GM23338 (cell line): Measurements from ENCODE around the gene GTSE1. TPM values are rescaled to one million over a fixed set of nuclear protein-coding genes. Genes with fewer than 3 reads are reported as not detected.

Experiments used
- ATAC-seq: fragments of 200-7000 bp; cut with Tn5 transposase; 3 replicates; pipeline ENCODE4 v1.9.1; 2020
- DNase-seq: peaks from one replicate; pipeline ENCODE4 v3.0.0-alpha.2; 2015; ENCODE audit warnings: low spot score
- H2AFZ ChIP-seq: fragments of 200-600 bp; sonication (generic); 2 replicates; pipeline ENCODE4 v1.8.0; 2016; ENCODE audit warnings: antibody characterized with exemption, mild to moderate bottlenecking, moderate library complexity
- H3F3A ChIP-seq: fragments of 200-600 bp; sonication (generic); replicated peaks from 2 replicates; pipeline ENCODE4 v1.8.0; 2017; ENCODE audit warnings: antibody characterized with exemption, mixed run types, low read depth
- H3K27ac ChIP-seq: fragments of 200-600 bp; sonication (generic); 2 replicates; pipeline ENCODE4 v1.6.1; 2016; ENCODE audit warnings: low read depth
- H3K27me3 ChIP-seq: fragments of 200-600 bp; sonication (generic); 2 replicates; pipeline ENCODE4 v1.8.0; 2016; ENCODE audit warnings: mild to moderate bottlenecking, mixed run types, moderate library complexity; ENCODE audit not compliant: insufficient read depth
- H3K36me3 ChIP-seq: fragments of 200-600 bp; sonication (generic); 2 replicates; pipeline ENCODE4 v1.8.0; 2016; ENCODE audit warnings: mild to moderate bottlenecking; ENCODE audit not compliant: insufficient read depth
- H3K4me1 ChIP-seq: fragments of 200-600 bp; sonication (generic); 2 replicates; pipeline ENCODE4 v1.8.0; 2016; ENCODE audit warnings: mild to moderate bottlenecking, moderate library complexity; ENCODE audit not compliant: insufficient read depth
- H3K4me2 ChIP-seq: fragments of 200-600 bp; sonication (generic); 2 replicates; pipeline ENCODE4 v1.7.1; 2017; ENCODE audit warnings: mixed run types
- H3K4me3 ChIP-seq: fragments of 200-600 bp; sonication (generic); 2 replicates; pipeline ENCODE4 v1.6.1; 2016; ENCODE audit warnings: mixed run types
- H3K79me2 ChIP-seq: fragments of 200-600 bp; sonication (generic); replicated peaks from 2 replicates; pipeline ENCODE4 v1.8.0; 2017; ENCODE audit warnings: mild to moderate bottlenecking; ENCODE audit not compliant: insufficient read depth
- H3K9me2 ChIP-seq: fragments of 200-600 bp; sonication (generic); 2 replicates; pipeline ENCODE4 v1.8.0; 2017; ENCODE audit not compliant: insufficient read depth
- H4K20me1 ChIP-seq: fragments of 200-600 bp; sonication (generic); replicated peaks from 2 replicates; pipeline ENCODE4 v1.8.0; 2017; ENCODE audit warnings: mild to moderate bottlenecking; ENCODE audit not compliant: insufficient read depth
- H3K27ac Mint-ChIP-seq: 2 replicates; pipeline ENCODE4 v1.8.0; 2020; ENCODE audit warnings: inconsistent platforms, mild to moderate bottlenecking, moderate library complexity, mixed read lengths
- H3K27me3 Mint-ChIP-seq: 3 replicates; pipeline ENCODE4 v1.8.0; 2022; ENCODE audit warnings: low read depth, mild to moderate bottlenecking, moderate library complexity, mixed read lengths, inconsistent platforms; ENCODE audit not compliant: insufficient read depth, poor library complexity
- H3K36me3 Mint-ChIP-seq: 3 replicates; pipeline ENCODE4 v1.8.0; 2021; ENCODE audit warnings: low read depth, mild to moderate bottlenecking, inconsistent platforms, moderate library complexity, mixed read lengths
- H3K4me1 Mint-ChIP-seq: 3 replicates; pipeline ENCODE4 v1.8.0; 2020; ENCODE audit warnings: mild to moderate bottlenecking, inconsistent platforms, mixed read lengths
- H3K4me3 Mint-ChIP-seq: 3 replicates; pipeline ENCODE4 v1.8.0; 2021; ENCODE audit warnings: moderate library complexity, mild to moderate bottlenecking, inconsistent platforms, mixed read lengths
- H3K9me3 Mint-ChIP-seq: 3 replicates; pipeline ENCODE4 v1.8.0; 2020; ENCODE audit warnings: moderate library complexity, mild to moderate bottlenecking, inconsistent platforms, mixed read lengths
- CREB1 ChIP-seq: fragments of 250-450 bp; sonication (Bioruptor Pico); IDR thresholded peaks from 2 replicates; pipeline ENCODE4 v1.5.0; 2020; ENCODE audit warnings: low read depth, mild to moderate bottlenecking, moderate library complexity
- CTCF ChIP-seq, 2 experiments: fragments of 200-600 bp in 1 of 2; sonication (generic) in 1 of 2; conservative IDR thresholded peaks; 2 replicates each; pipeline versions ENCODE4 v1.5.1 to v1.6.1; 2016 to 2017; ENCODE audit warnings: antibody characterized with exemption in 2 of 2, low read depth in 2 of 2, mild to moderate bottlenecking in 2 of 2, moderate library complexity in 1 of 2
- ETS1 ChIP-seq: IDR thresholded peaks from 2 replicates; pipeline ENCODE4 v1.6.1; 2016; ENCODE audit warnings: antibody characterized with exemption
- EZH2 ChIP-seq: fragments of 200-600 bp; sonication (generic); IDR thresholded peaks from one replicate; pipeline ENCODE4 v1.8.0; 2017; ENCODE audit warnings: antibody characterized with exemption, mild to moderate bottlenecking, low read depth; ENCODE audit not compliant: unreplicated experiment
- EZH2phosphoT487 ChIP-seq: fragments of 200-600 bp; sonication (generic); IDR thresholded peaks from one replicate; pipeline ENCODE4 v1.8.1; 2018; ENCODE audit warnings: antibody characterized with exemption; ENCODE audit not compliant: unreplicated experiment
- JUNB ChIP-seq: IDR thresholded peaks from one replicate; pipeline ENCODE4 v1.6.1; 2016; ENCODE audit warnings: antibody characterized with exemption; ENCODE audit not compliant: unreplicated experiment
- NANOG ChIP-seq: IDR thresholded peaks from 2 replicates; pipeline ENCODE4 v1.6.1; 2016; ENCODE audit warnings: antibody characterized with exemption, borderline replicate concordance
- POLR2AphosphoS5 ChIP-seq: IDR thresholded peaks from 2 replicates; pipeline ENCODE4 v1.6.1; 2016; ENCODE audit warnings: antibody characterized with exemption, low read depth
- REST ChIP-seq: IDR thresholded peaks from one replicate; pipeline ENCODE4 v1.6.1; 2018; ENCODE audit warnings: antibody characterized with exemption; ENCODE audit not compliant: unreplicated experiment
- STAT1 ChIP-seq: IDR thresholded peaks from one replicate; pipeline ENCODE4 v1.6.1; 2016; ENCODE audit warnings: antibody characterized with exemption; ENCODE audit not compliant: unreplicated experiment
- ZNF114 ChIP-seq: fragments of 250-450 bp; sonication (Bioruptor Pico); IDR thresholded peaks from 2 replicates; pipeline ENCODE4 v1.5.0; 2020; ENCODE audit warnings: mild to moderate bottlenecking, moderate library complexity
- ZNF331 ChIP-seq: fragments of 250-450 bp; sonication (Bioruptor Pico); IDR thresholded peaks from 2 replicates; pipeline ENCODE4 v1.5.0; 2020; ENCODE audit warnings: low read depth, mild to moderate bottlenecking, moderate library complexity
- ZNF462 ChIP-seq: fragments of 250-450 bp; sonication (Bioruptor Pico); IDR thresholded peaks from 2 replicates; pipeline ENCODE4 v1.5.0; 2020; ENCODE audit warnings: mild to moderate bottlenecking, moderate library complexity
- polyA plus RNA-seq: library from polyadenylated mRNA; unstranded; fragments of >200 nt; fragmentation: Nextera tagmentation; extraction: Ambion mirVana; gene quantifications from 2 replicates; pipeline ENCODE4 v1.2.1, GENCODE V29; 2016
- total RNA-seq: library from RNA; depleted of rRNA; stranded (reverse); fragments of >200 nt; shearing (Covaris generic); gene quantifications from 2 replicates; pipeline ENCODE4 v1.2.3, GENCODE V29; 2014

The GTSE1 gene
- total and polyA plus RNA-seq, 2 experiments from 2014 or later: 26.3 to 28.6 TPM

GRCh38 chr22:46312056-46312455 lies 15.4 kb downstream of the GTSE1 start:
- Histone ChIP-seq H3K4me2 (no peak overlapping the region), H3K79me2 (peaks cover 12% of the 10 kb centered on the region), H4K20me1 (0 out of 2 replicates have a peak, but pooled peaks cover 9% of the 10 kb centered on the region), H3K36me3 (peaks cover 4% of the 10 kb centered on the region; the same call in 1 of the 2 replicates), H3K27me3 (no peaks in the 10 kb centered on the region), H3K27ac (no peak overlapping the region), H3K4me1 (no peaks in the 10 kb centered on the region), H3K9me2 (no peaks in the 10 kb centered on the region), H3K4me3 (no peak overlapping the region), H3F3A (no peaks in the 10 kb centered on the region), H2AFZ (no peak overlapping the region)
- no peaks in the 10 kb centered on the region for H3K9me3 Mint-ChIP-seq
- no peaks in the 10 kb centered on the region for H3K4me1 Mint-ChIP-seq
- peaks cover 2% of the 10 kb centered on the region for H3K27me3 Mint-ChIP-seq
- TF ChIP-seq EZH2phosphoT487: no peak
- TF ChIP-seq ETS1: no peak
- no peak for TF ChIP-seq JUNB
- no peak for TF ChIP-seq REST
- no peak for TF ChIP-seq ZNF462 (CRISPR knock-in tag)
- TF ChIP-seq EZH2: no peak
- no peak for TF ChIP-seq STAT1
- no peak for TF ChIP-seq NANOG
- no peak for TF ChIP-seq CREB1
- no peak for TF ChIP-seq POLR2AphosphoS5
- no peak for TF ChIP-seq ZNF114
- TF ChIP-seq CTCF (conservative IDR thresholded peaks at IDR 0.05; ENCODE audit: low read depth in 2 of 2): no peak
- TF ChIP-seq ZNF331 (CRISPR knock-in tag): no peak
- peaks cover 40% of the 10 kb centered on the region for H3K36me3 Mint-ChIP-seq
- H3K4me3 Mint-ChIP-seq: no peak overlapping the region
- ATAC-seq (no peak), DNase-seq (no peak)
- H3K27ac Mint-ChIP-seq: no peak overlapping the region
